HL-60 (cell line): ENCODE measurements around the gene EPB41.

ENCODE experiments used
- CTCF ChIP-seq: IDR thresholded peaks from one replicate; pipeline ENCODE4 v1.5.1; 2011; ENCODE audit warnings: low read length, control low read depth, inconsistent platforms; ENCODE audit not compliant: insufficient read depth
- POLR2AphosphoS5 ChIP-seq: IDR thresholded peaks from 2 replicates; pipeline ENCODE4 v1.6.1; 2012; ENCODE audit warnings: low read depth
- SPI1 ChIP-seq: IDR thresholded peaks from 2 replicates; pipeline ENCODE4 v1.6.1; 2012; ENCODE audit warnings: low read depth, mild to moderate bottlenecking, borderline replicate concordance
- TF ChIP-seq, protein P1 (sequence below): IDR thresholded peaks from 2 replicates; pipeline ENCODE4 v1.6.1; 2012; ENCODE audit warnings: low read depth; ENCODE audit not compliant: insufficient replicate concordance

GRCh38 chr1:28889357-28889756, 25.0 kb upstream of the EPB41 start:
- TF ChIP-seq CTCF (no peak), POLR2AphosphoS5 (no peak), SPI1 (no peak)
- TF ChIP-seq, protein P1, sequence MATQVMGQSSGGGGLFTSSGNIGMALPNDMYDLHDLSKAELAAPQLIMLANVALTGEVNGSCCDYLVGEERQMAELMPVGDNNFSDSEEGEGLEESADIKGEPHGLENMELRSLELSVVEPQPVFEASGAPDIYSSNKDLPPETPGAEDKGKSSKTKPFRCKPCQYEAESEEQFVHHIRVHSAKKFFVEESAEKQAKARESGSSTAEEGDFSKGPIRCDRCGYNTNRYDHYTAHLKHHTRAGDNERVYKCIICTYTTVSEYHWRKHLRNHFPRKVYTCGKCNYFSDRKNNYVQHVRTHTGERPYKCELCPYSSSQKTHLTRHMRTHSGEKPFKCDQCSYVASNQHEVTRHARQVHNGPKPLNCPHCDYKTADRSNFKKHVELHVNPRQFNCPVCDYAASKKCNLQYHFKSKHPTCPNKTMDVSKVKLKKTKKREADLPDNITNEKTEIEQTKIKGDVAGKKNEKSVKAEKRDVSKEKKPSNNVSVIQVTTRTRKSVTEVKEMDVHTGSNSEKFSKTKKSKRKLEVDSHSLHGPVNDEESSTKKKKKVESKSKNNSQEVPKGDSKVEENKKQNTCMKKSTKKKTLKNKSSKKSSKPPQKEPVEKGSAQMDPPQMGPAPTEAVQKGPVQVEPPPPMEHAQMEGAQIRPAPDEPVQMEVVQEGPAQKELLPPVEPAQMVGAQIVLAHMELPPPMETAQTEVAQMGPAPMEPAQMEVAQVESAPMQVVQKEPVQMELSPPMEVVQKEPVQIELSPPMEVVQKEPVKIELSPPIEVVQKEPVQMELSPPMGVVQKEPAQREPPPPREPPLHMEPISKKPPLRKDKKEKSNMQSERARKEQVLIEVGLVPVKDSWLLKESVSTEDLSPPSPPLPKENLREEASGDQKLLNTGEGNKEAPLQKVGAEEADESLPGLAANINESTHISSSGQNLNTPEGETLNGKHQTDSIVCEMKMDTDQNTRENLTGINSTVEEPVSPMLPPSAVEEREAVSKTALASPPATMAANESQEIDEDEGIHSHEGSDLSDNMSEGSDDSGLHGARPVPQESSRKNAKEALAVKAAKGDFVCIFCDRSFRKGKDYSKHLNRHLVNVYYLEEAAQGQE = no peak
